HFFc6 (cell line): Measurements from ENCODE around the gene DPYD. TPM values are rescaled to one million over a fixed set of nuclear protein-coding genes. Genes with fewer than 3 reads are reported as not detected.

Experiments
- DNase-seq: peaks from one replicate; pipeline ENCODE4 v3.0.0-alpha.2; 2018
- H3K27ac Mint-ChIP-seq: 2 replicates; pipeline ENCODE4 v1.8.0; 2020; ENCODE audit warnings: mild to moderate bottlenecking, mixed read lengths
- H3K27me3 Mint-ChIP-seq: 2 replicates; pipeline ENCODE4 v1.8.0; 2021; ENCODE audit warnings: mild to moderate bottlenecking, moderate library complexity, mixed read lengths; ENCODE audit not compliant: insufficient read depth
- H3K36me3 Mint-ChIP-seq: 2 replicates; pipeline ENCODE4 v1.8.0; 2021; ENCODE audit warnings: low read depth, mixed read lengths
- H3K4me1 Mint-ChIP-seq: 2 replicates; pipeline ENCODE4 v1.8.0; 2020; ENCODE audit warnings: low read depth, mixed read lengths
- H3K4me3 Mint-ChIP-seq: 2 replicates; pipeline ENCODE4 v1.8.0; 2020; ENCODE audit warnings: mild to moderate bottlenecking, moderate library complexity, mixed read lengths
- H3K9me3 Mint-ChIP-seq: 2 replicates; pipeline ENCODE4 v1.8.0; 2020; ENCODE audit warnings: mild to moderate bottlenecking, mixed read lengths
- CTCF ChIP-seq: fragments of 200-600 bp; sonication (generic); IDR thresholded peaks from 2 replicates; pipeline ENCODE4 v1.5.0; 2021; ENCODE audit warnings: antibody characterized with exemption, mild to moderate bottlenecking
- total RNA-seq, 6 experiments: library from RNA; stranded (reverse); fragmentation: NEBNext Ultra II Directional; extraction: Animal tissue kit (Norgen Biotek cat#: 25700); gene quantifications; 2 replicates in 1 of 6; 3 replicates in 5 of 6; pipeline ENCODE4 v1.2.3, GENCODE V29; 2021

The DPYD gene
- total RNA-seq, 6 experiments from 2014 or later, result 37.0 to 77.8 (median 67.9) TPM

- Mint-ChIP-seq H3K27me3 (no peaks in the 10 kb centered on the region; the same call in 1 of the 2 replicates), H3K36me3 (peaks cover 4% of the 10 kb centered on the region; the same call in 1 of the 2 replicates), H3K4me1 (peaks cover 46% of the 10 kb centered on the region), H3K4me3 (no peak overlapping the region), H3K9me3 (no peaks in the 10 kb centered on the region), H3K27ac (no peak overlapping the region)
- DNase-seq, result no peak
- no peak for TF ChIP-seq CTCF
Measured at GRCh38 chr1:97572561-97572960, 348.3 kb downstream of the DPYD start.

GRCh38 chr1:97571760-97572159 lies 349.1 kb downstream of the DPYD start:
- Mint-ChIP-seq H3K27me3 (no peaks in the 10 kb centered on the region; the same call in 1 of the 2 replicates), H3K36me3 (peaks cover 4% of the 10 kb centered on the region; the same call in 1 of the 2 replicates), H3K4me1 (peaks cover 46% of the 10 kb centered on the region), H3K27ac (no peak overlapping the region; the same call in 1 of the 2 replicates), H3K4me3 (no peak overlapping the region), H3K9me3 (no peaks in the 10 kb centered on the region)
- no peak for TF ChIP-seq CTCF
- no peak for DNase-seq

- TF ChIP-seq CTCF, result no peak
- no peak for DNase-seq
- Mint-ChIP-seq H3K4me1 (peaks cover 46% of the 10 kb centered on the region), H3K4me3 (no peak overlapping the region), H3K27me3 (no peaks in the 10 kb centered on the region; the same call in 1 of the 2 replicates), H3K9me3 (no peaks in the 10 kb centered on the region), H3K27ac (no peak overlapping the region), H3K36me3 (peaks cover 4% of the 10 kb centered on the region; the same call in 1 of the 2 replicates)
Measured at GRCh38 chr1:97570691-97571090, 350.1 kb downstream of the DPYD start.

GRCh38 chr1:97567000-97567749 lies 353.7 kb downstream of the DPYD start:
- Mint-ChIP-seq H3K4me3 (no peak overlapping the region), H3K36me3 (peaks cover 4% of the 10 kb centered on the region; the same call in 1 of the 2 replicates), H3K9me3 (no peaks in the 10 kb centered on the region), H3K4me1 (peaks cover 20% of the 10 kb centered on the region), H3K27ac (no peak overlapping the region), H3K27me3 (no peaks in the 10 kb centered on the region)
- no peak for TF ChIP-seq CTCF
- no peak for DNase-seq

- TF ChIP-seq CTCF, result no peak
- Mint-ChIP-seq H3K4me3 (no peak overlapping the region), H3K27ac (no peak overlapping the region), H3K27me3 (no peaks in the 10 kb centered on the region), H3K9me3 (no peaks in the 10 kb centered on the region), H3K4me1 (peaks cover 15% of the 10 kb centered on the region), H3K36me3 (0 out of 2 replicates have a peak, but pooled peaks cover 4% of the 10 kb centered on the region)
- no peak for DNase-seq
Measured at GRCh38 chr1:97565886-97566285, 354.9 kb downstream of the DPYD start.
